PC-9 (cell line): ENCODE measurements around the gene LCTL.

Source experiments
- EZH2 ChIP-seq: fragments of 200-600 bp; sonication (generic); IDR thresholded peaks from 2 replicates; pipeline ENCODE4 v1.8.0; 2017; ENCODE audit warnings: antibody characterized with exemption, low read depth
- TF ChIP-seq, protein P1 (sequence below): fragments of 200-600 bp; sonication (generic); conservative IDR thresholded peaks from 2 replicates; pipeline ENCODE4 v1.6.1; 2017; ENCODE audit warnings: mixed run types, antibody characterized with exemption, mild to moderate bottlenecking, moderate library complexity

DNA sequence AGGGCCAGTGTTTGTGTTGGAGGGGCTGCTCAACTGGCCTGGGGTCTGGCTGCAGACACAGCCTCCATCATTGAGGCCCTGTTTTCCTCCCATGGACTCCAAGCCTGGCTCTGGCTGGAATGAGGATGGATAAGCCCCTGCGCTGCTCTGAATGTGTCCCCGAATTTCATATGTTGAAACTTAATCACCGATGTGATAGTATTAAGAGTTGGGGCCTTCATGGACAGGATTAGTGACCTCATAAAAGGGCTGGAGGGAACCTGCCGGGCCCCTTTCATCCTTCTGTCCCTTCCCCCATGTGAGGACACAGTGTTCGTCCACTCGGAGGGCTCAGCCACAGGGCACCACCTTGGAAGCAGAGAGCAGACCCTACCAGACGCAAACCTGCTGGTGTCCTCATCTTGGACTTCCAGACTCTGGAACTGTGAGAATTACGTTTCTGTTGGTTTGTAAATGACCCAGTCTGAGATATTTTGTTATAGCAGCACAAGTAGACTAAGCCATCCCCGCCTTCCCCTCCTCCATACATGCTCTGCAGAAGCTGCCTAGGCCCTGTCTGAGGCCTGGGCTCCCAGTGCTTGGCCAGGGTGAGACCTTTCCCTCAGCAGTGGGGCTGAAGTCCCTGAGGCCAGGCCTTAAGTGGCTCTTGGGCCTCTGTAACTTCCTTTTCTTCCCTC is 3.8 kb upstream of the LCTL start:
- TF ChIP-seq, protein P1, sequence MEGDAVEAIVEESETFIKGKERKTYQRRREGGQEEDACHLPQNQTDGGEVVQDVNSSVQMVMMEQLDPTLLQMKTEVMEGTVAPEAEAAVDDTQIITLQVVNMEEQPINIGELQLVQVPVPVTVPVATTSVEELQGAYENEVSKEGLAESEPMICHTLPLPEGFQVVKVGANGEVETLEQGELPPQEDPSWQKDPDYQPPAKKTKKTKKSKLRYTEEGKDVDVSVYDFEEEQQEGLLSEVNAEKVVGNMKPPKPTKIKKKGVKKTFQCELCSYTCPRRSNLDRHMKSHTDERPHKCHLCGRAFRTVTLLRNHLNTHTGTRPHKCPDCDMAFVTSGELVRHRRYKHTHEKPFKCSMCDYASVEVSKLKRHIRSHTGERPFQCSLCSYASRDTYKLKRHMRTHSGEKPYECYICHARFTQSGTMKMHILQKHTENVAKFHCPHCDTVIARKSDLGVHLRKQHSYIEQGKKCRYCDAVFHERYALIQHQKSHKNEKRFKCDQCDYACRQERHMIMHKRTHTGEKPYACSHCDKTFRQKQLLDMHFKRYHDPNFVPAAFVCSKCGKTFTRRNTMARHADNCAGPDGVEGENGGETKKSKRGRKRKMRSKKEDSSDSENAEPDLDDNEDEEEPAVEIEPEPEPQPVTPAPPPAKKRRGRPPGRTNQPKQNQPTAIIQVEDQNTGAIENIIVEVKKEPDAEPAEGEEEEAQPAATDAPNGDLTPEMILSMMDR: no peak
- TF ChIP-seq EZH2: no peak
